Hippocampal formation (tissue), 2 donors: ENCODE data around the gene MARK1.
"Not testable (repeated sequence)": the region's sequence is repeated elsewhere in the genome, so short reads cannot be mapped to it uniquely, and the experiment has no call there.

Experiments used
- DNase-seq, 2 donors: peaks; one replicate each; lab custom pipeline; 2025; lab: John Stamatoyannopoulos, UW

MARK1 gene

DNA sequence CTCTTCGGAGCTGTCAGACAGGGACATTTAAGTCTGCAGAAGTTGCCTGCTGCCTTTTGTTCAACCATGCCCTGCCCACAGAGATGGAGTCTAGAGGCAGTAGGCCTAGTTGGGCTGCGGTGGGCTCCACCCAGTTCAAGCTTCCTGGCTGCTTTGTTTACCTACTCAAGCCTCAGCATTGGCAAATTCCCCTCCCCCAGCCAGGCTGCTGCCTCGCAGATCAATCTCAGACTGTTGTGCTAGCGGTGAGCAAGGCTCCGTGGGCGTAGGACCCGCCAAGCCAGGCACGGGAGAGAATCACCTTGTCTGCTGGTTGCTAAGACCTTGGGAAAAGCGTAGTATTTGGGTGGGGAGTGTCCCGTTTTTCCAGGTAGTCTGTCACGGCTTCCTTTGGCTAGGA is 83.2 kb downstream of the MARK1 start:
- DNase-seq, result not testable (repeated sequence)

GRCh38 chr1:220616836-220617235 is 88.9 kb downstream of the MARK1 start:
- DNase-seq, result no peak

- DNase-seq, result no peak
Observed at GRCh38 chr1:220628431-220628830, 100.5 kb downstream of the MARK1 start.

GRCh38 chr1:220631238-220631815 is 103.4 kb downstream of the MARK1 start:
- DNase-seq, result no peak

DNA sequence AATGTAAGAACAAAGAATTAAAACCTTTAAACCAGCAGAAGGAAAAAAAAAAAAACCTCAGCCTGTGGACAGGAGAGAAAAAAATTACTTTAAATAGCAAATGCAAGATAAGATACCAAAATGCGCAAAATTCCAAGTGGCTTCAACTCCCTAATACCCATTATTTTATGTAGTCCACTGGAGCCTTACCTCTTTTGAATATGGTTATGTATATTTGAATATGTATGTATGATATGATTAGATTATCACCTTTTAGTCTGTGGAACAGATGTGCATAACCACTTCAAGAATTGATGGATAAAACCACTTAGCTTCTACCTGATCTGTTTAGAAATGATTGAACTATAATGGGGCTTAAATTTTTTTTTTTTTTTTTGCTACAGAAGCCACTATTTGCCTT is 109.8 kb downstream of the MARK1 start:
- DNase-seq, result no peak

DNA sequence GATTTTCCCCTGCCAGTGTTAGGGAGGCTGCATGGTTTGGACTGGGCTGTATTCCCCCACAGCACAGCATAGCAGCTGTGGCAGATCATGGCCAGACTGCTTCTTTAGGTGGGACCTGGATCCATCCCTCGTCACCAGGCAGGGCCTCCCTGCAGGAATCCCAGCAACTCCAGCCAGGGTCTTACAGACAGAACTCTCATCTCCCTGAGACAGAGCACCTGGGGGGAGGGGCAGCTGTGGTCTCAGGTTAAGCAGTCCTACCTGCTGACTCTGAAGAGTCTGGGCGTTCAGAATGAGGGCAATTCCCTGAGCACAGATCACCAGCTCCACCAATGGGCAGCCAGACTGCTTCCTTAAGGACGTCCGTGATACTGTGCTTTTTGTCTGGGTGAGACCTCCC is 114.3 kb downstream of the MARK1 start:
- DNase-seq, result no peak

GRCh38 chr1:220652995-220653394 is 125.1 kb downstream of the MARK1 start:
- DNase-seq, result no peak

- DNase-seq, result no peak
Observed at GRCh38 chr1:220655509-220655908, 127.6 kb downstream of the MARK1 start.

DNA sequence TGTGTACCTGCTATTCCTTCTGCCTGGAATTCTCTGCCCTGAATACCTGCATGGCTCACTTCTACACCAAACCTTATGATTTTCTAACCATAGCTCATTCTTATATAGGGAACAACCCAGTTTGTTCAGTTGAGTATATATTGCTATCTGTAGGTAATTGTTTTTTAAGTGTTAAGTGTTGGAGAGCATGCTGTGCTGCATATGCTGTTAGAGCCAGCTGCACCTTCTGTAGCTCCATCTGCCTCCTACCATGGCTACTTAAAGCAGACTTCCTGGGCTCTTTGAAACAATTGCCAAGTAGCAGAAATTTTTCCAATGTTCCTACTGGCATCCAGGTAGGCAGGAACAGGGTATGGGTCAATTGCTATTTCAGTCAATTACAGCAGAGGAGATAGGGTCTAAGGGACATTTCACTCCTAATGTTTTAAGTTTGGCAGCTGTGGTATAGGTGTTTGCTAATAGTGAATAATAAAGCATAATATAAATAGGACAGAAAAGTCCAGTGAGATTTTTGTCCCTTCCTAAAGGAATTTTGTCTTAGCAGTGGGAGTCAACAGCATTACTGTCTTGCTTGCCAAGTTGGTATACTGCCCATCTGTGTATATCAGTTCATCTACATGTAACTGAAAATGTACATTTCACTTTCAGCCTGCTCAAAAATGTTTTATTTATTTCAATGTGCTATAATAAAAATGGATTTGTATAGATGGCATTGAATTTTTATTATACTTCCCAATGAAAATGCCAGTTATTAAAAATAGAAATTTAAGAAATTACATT is 128.2 kb downstream of the MARK1 start:
- DNase-seq, result peak in 1 of 2 donors; percentile 32

DNA sequence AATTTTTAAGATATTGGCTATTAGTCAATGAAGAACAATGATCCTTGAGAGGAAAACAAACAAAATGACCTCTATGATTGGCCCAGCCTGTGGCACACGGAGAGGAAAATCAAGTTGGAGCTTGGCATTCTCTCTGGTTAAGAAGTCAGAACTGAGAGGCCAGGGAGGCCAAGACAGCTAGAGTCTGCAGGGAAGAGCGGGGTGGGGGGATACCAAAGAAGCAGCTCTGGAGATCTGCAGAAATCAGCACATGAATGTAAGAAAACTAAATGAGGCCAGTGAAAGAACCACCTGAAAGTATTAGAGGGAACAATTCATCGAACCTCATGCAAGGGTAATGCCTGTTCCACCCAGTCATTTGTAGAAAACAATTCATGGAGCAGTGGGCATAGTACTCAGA is 138.4 kb downstream of the MARK1 start:
- no peak for DNase-seq

GRCh38 chr1:220669005-220669404 is 141.1 kb downstream of the MARK1 start:
- DNase-seq, result no peak

DNA sequence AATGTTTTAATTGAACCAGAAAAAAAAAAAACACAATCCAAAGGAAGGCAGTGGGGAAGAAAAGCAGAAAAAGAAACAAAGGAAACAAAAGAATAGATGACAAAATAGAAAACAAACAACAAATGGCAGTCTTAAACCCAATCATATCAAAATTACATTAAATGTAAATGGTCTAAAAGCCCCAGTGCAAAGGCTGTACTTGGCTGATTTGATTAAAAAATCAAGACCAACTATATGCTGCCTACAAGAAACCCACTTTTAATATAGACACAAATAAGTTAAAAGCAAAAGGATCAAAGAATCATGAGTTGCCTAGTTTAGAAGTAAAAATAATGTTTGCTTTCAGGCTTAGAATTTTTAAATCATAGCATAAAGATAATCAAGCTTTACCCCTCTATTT is 142.4 kb downstream of the MARK1 start:
- no peak for DNase-seq

GRCh38 chr1:220673921-220674320 is 146.0 kb downstream of the MARK1 start:
- no peak for DNase-seq

DNA sequence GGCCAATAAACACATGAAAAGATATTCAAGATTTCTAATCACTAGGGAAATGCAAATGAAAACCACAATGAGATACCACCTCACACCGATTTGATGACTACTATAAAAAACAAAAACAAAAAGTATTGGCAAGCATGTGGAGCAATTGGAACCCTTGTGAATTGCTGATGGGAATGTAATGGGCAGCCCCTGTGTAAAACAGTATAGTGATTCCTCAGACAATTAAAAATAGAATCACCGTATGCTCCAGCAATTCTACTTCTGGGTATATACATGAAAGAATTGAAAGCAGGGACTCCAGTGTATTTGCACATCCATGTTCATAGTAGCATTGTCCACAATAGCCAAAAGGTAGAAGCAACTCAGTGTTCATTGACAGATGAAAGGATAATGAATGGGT is 149.3 kb downstream of the MARK1 start:
- no peak for DNase-seq

GRCh38 chr1:220680085-220680687 is 152.2 kb downstream of the MARK1 start:
- peak in 1 of 2 donors; percentile 10 for DNase-seq

- no peak for DNase-seq
Observed at GRCh38 chr1:220681220-220681880, 153.4 kb downstream of the MARK1 start.

- no peak for DNase-seq
Observed at GRCh38 chr1:220682901-220683576, 155.1 kb downstream of the MARK1 start.

DNA sequence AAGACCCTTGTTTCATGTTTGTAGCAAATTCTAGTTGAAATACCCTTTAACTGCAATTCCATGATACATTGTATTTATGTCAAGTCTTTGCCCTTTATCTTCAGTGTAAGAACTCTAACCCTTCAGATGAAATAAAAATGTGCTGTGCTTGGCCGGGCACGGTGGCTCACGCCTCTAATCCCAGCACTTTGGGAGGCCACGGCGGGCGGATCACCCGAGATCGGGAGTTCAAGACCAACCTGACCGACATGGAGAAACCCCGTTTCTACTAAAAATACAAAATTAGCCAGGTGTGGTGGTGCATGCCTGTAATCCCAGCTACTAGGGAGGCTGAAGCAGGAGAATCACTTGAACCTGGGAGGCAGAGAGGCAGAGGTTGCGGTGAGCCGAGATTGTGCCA is 155.8 kb downstream of the MARK1 start:
- not testable (repeated sequence) for DNase-seq

DNA sequence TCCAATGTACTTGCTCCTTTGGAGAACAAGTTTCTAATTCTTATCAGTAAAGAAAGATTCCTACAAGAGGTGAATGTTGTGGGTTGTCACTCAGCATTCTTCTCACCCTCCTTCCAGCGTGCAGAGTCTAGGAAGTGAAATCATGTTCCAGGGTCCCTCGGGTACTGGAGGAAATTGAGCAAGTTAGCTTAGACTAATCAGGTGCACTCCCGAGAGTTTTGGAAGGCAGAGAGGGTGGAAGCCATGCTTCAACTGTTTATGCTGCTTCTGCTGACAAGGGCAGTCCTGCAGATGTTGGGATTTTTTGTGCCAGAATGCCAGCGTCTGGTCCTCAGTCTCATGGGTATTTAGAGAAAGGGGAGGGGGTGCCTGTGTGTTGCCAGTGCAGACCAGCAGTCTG is 157.0 kb downstream of the MARK1 start:
- no peak for DNase-seq

- no peak for DNase-seq
Observed at GRCh38 chr1:220685879-220686278, 157.9 kb downstream of the MARK1 start.

- DNase-seq, result no peak
Observed at GRCh38 chr1:220687809-220688208, 159.9 kb downstream of the MARK1 start.

DNA sequence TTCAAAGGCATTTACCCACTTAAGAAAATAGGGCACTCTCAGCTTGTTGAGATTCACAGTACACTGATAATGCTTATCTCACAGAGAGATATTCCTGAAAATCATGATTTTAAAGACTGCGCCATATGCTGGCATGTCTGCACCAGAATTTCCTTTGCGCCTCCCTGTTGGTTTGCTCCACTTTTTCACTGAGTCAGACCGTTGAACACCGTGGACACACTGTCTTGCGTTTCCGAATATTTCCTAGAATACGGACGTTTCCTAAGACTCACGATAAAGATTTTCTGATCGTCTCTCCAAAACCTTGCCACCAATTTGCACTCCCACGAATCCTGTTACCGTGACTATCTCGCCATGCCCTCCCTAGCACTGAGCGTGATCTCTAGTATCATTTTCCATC is 161.7 kb downstream of the MARK1 start:
- DNase-seq, result no peak
